GM12892 (cell line): Measurements from ENCODE around the gene TBC1D20.
A peak's percentile ranks its signal among the peaks of the same experiment; 100 is the strongest.

Experiments used
- DNase-seq: peaks from one replicate; pipeline ENCODE4 v3.0.0; 2011; ENCODE audit not compliant: insufficient read length
- FAIRE-seq: peaks from 2 replicates; lab custom pipeline; 2011; peaks lifted over from hg19 to GRCh38; lab: Jason Lieb, UNC
- POLR2A ChIP-seq: IDR thresholded peaks from 2 replicates; pipeline ENCODE4 v1.6.1; 2011; ENCODE audit warnings: low read depth, low read length, control low read depth
- POLR2AphosphoS5 ChIP-seq: IDR thresholded peaks from 2 replicates; pipeline ENCODE4 v1.6.1; 2011; ENCODE audit warnings: low read depth, low read length, control low read depth
- TAF1 ChIP-seq: IDR thresholded peaks from 2 replicates; pipeline ENCODE4 v1.6.1; 2011; ENCODE audit warnings: low read depth, mild to moderate bottlenecking, control low read depth, low read length, borderline replicate concordance

The TBC1D20 gene

DNA sequence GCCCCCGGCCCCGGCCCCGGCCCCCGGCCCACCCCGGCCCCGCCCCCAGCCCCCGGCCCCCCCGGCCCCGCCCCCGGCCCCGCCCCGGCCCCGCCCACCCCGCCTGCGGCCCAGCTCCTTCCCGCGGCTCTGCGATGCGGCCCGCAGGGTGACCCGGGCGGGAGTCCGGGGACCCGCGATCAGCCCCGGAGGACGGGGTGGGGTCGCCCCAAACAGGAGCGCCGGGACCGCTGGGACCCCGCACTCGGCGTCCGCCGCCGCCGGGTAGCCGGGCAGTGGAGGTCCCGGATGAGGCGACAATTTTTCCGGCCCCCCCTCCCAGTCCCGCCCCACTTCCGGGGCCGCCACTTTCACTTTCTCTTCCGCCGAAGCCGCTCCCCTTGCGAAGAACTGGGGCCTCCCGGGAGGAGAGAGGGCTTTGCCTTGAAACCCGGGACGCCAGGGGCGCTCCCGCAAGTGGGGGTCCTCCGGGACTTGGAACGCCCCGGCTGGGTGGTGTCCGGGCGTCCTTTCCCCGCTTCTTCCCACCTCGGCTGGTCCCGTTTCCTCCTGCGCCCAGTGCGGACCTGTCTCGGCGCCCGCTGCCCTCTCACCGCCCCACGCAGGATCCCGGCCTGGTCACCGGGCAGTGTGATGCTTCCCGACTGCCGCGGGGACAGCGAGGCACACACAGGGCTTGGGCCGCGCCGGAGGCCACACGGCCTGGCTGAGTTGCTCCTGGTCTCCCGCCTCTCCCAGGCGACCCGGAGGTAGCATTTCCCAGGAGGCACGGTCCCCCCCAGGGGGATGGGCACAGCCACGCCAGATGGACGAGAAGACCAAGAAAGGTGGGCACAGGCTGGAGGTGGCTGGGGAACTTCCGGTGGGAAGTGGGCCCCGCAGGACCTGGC is 54.1 kb downstream of the TBC1D20 start, which contains the start of gene RBCK1:
Gene RBCK1 (plus strand): TSS at position 347 of the 890 bp plus-strand sequence. CDS start 459 bp downstream, at position 806.
- peak; percentile 76; the same call in 1 of the 2 replicates for TF ChIP-seq TAF1
- peak; percentile 68; the same call in 1 of the 2 replicates for TF ChIP-seq POLR2A
- TF ChIP-seq POLR2AphosphoS5, result no peak
- DNase-seq (peak; percentile 98), FAIRE-seq (peak; percentile 66)

- TF ChIP-seq POLR2A, result peak; percentile 55
- TF ChIP-seq POLR2AphosphoS5, result peak; percentile 67; the same call in 1 of the 2 replicates
- no peak for TF ChIP-seq TAF1
- peak; percentile 74 for FAIRE-seq
Observed at GRCh38 chr20:407133-407952, 55.0 kb downstream of the TBC1D20 start.

GRCh38 chr20:406200-407132 is 55.9 kb downstream of the TBC1D20 start:
- no peak for DNase-seq
- TF ChIP-seq POLR2A (no peak), TAF1 (no peak), POLR2AphosphoS5 (no peak)
- FAIRE-seq, result no peak

More at GRCh38 chr20:407133-407952, 55.0 kb downstream of the TBC1D20 start:
- peak; percentile 87 for DNase-seq

GRCh38 chr20:404088-404487 is 58.2 kb downstream of the TBC1D20 start:
- FAIRE-seq (no peak), DNase-seq (no peak)
- no peak for TF ChIP-seq POLR2AphosphoS5
- no peak for TF ChIP-seq POLR2A
- no peak for TF ChIP-seq TAF1

- no peak for TF ChIP-seq POLR2AphosphoS5
- no peak for TF ChIP-seq POLR2A
- TF ChIP-seq TAF1, result no peak
- no peak for FAIRE-seq
- DNase-seq, result no peak
Observed at GRCh38 chr20:403582-403957, 58.8 kb downstream of the TBC1D20 start.

- no peak for TF ChIP-seq POLR2A
- TF ChIP-seq TAF1, result no peak
- no peak for TF ChIP-seq POLR2AphosphoS5
- no peak for DNase-seq
- FAIRE-seq, result no peak
Observed at GRCh38 chr20:402898-403581, 59.3 kb downstream of the TBC1D20 start.

- DNase-seq (no peak), FAIRE-seq (no peak)
- no peak for TF ChIP-seq POLR2A
- TF ChIP-seq TAF1, result no peak
- TF ChIP-seq POLR2AphosphoS5, result no peak
Observed at GRCh38 chr20:402496-402885, 59.8 kb downstream of the TBC1D20 start.

- TF ChIP-seq POLR2A, result no peak
- TF ChIP-seq TAF1, result no peak
- TF ChIP-seq POLR2AphosphoS5, result no peak
- DNase-seq (no peak), FAIRE-seq (no peak)
Observed at GRCh38 chr20:401682-402495, 60.4 kb downstream of the TBC1D20 start.

GRCh38 chr20:400454-401275 is 61.7 kb downstream of the TBC1D20 start:
- DNase-seq (no peak), FAIRE-seq (peak; percentile 74)
- TF ChIP-seq POLR2A, result no peak
- TF ChIP-seq TAF1, result no peak
- no peak for TF ChIP-seq POLR2AphosphoS5
